ENCODE data around the gene LNX1. TPM values are rescaled to one million over a fixed set of nuclear protein-coding genes. Genes with fewer than 3 reads are reported as not detected.

LNX1 gene
- total RNA-seq, 1 experiment from 2014 or later: 4.2 TPM

DNA sequence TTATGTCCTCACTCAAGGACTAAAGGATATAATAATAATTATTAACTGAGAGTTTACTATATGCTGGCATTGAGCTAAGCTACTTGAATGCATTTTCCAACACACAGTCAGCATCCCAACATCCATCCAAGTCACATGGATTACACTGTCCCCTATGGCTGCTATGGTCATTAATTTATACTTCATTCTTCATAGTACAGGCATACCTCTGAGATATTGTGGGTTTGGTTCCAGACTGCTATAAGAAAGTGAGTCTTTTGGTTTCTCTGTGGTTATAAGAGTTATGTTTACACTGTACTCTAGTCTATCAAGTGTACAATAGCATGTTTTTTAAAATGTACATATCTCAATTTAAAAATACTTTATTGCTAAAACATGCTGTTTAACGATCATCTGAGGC, 89.2 kb downstream of the LNX1 start:
- H3K36me3 Mint-ChIP-seq (ENCODE audit: insufficient read depth, unreplicated experiment): no peaks in the 10 kb centered on the region
- CTCF ChIA-PET: no interaction called here
- no peak overlapping the region for H3K27ac Mint-ChIP-seq (ENCODE audit: unreplicated experiment)
- no TSS peak for BruUV-seq (replicated peaks)
- no peaks in the 10 kb centered on the region for H3K27me3 Mint-ChIP-seq (ENCODE audit: unreplicated experiment)
- no peaks in the 10 kb centered on the region for H3K4me1 Mint-ChIP-seq (ENCODE audit: low read depth, unreplicated experiment)
- H3K9me3 Mint-ChIP-seq (ENCODE audit: low read depth, unreplicated experiment): no peaks in the 10 kb centered on the region
- no peak for DNase-seq
- no peak for TF ChIP-seq CTCF (IDR thresholded peaks at IDR 0.05; ENCODE audit: unreplicated experiment)
- intact Hi-C loops (cut with micrococcal nuclease; ENCODE audit: unreplicated experiment): loop anchor here (10.0 kb wide), 1 partner anchor 403 kb away; no protein-coding TSS in a partner anchor
- H3K4me3 Mint-ChIP-seq (ENCODE audit: low read depth, unreplicated experiment): no peak overlapping the region

DNA sequence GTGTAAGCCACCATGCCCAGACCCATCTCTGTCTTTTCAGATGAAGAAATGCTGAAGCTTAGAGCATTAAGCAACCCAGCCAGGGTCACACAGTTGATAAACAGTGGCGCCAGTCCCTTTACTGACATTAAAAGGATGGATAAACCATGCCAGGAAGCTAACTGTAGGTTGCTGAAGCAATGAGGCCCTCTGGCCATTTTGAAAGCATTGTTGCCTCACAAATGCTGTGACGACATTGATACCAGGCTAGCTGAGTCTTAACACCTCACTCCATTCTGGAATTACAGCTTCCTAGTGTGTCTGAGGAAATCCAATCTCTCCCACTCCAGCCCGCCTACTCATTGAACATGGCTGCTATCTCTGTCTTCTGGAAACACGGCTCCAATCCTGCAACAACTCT, 89.7 kb downstream of the LNX1 start:
- no TSS peak for BruUV-seq (replicated peaks)
- CTCF ChIA-PET: no interaction called here
- no peak for TF ChIP-seq CTCF (IDR thresholded peaks at IDR 0.05; ENCODE audit: unreplicated experiment)
- Mint-ChIP-seq H3K4me3 (ENCODE audit: low read depth, unreplicated experiment) (no peak overlapping the region), H3K4me1 (ENCODE audit: low read depth, unreplicated experiment) (no peaks in the 10 kb centered on the region), H3K36me3 (ENCODE audit: insufficient read depth, unreplicated experiment) (no peaks in the 10 kb centered on the region), H3K27me3 (ENCODE audit: unreplicated experiment) (no peaks in the 10 kb centered on the region), H3K9me3 (ENCODE audit: low read depth, unreplicated experiment) (no peaks in the 10 kb centered on the region), H3K27ac (ENCODE audit: unreplicated experiment) (no peak overlapping the region)
- no peak for DNase-seq
- intact Hi-C loops (cut with micrococcal nuclease; ENCODE audit: unreplicated experiment): loop anchor here (10.0 kb wide), 1 partner anchor 403 kb away; no protein-coding TSS in a partner anchor

GRCh38 chr4:53500546-53500945, 90.7 kb downstream of the LNX1 start:
- CTCF ChIA-PET: no interaction called here
- Mint-ChIP-seq H3K4me1 (ENCODE audit: low read depth, unreplicated experiment) (no peaks in the 10 kb centered on the region), H3K36me3 (ENCODE audit: insufficient read depth, unreplicated experiment) (no peaks in the 10 kb centered on the region), H3K27me3 (ENCODE audit: unreplicated experiment) (no peaks in the 10 kb centered on the region), H3K4me3 (ENCODE audit: low read depth, unreplicated experiment) (no peak overlapping the region), H3K9me3 (ENCODE audit: low read depth, unreplicated experiment) (no peaks in the 10 kb centered on the region), H3K27ac (ENCODE audit: unreplicated experiment) (no peak overlapping the region)
- BruUV-seq (replicated peaks): no TSS peak
- TF ChIP-seq CTCF (IDR thresholded peaks at IDR 0.05; ENCODE audit: unreplicated experiment): no peak
- no peak for DNase-seq
- intact Hi-C loops (cut with micrococcal nuclease; ENCODE audit: unreplicated experiment): loop anchor here (10.0 kb wide), 1 partner anchor 404 kb away; no protein-coding TSS in a partner anchor

- intact Hi-C loops (cut with micrococcal nuclease; ENCODE audit: unreplicated experiment): loop anchor here (10.0 kb wide), 1 partner anchor 405 kb away; no protein-coding TSS in a partner anchor
- H3K27ac Mint-ChIP-seq (ENCODE audit: unreplicated experiment): no peak overlapping the region
- no TSS peak for BruUV-seq (replicated peaks)
- H3K4me3 Mint-ChIP-seq (ENCODE audit: low read depth, unreplicated experiment): no peak overlapping the region
- CTCF ChIA-PET: no interaction called here
- no peaks in the 10 kb centered on the region for H3K36me3 Mint-ChIP-seq (ENCODE audit: insufficient read depth, unreplicated experiment)
- H3K27me3 Mint-ChIP-seq (ENCODE audit: unreplicated experiment): no peaks in the 10 kb centered on the region
- DNase-seq: no peak
- H3K4me1 Mint-ChIP-seq (ENCODE audit: low read depth, unreplicated experiment): no peaks in the 10 kb centered on the region
- no peaks in the 10 kb centered on the region for H3K9me3 Mint-ChIP-seq (ENCODE audit: low read depth, unreplicated experiment)
- no peak for TF ChIP-seq CTCF (IDR thresholded peaks at IDR 0.05; ENCODE audit: unreplicated experiment)
These were observed 91.5 kb downstream of the LNX1 start for GRCh38 chr4:53499791-53500190.

All from Calu3 (cell line).